Heart right ventricle (tissue), 16 donors: ENCODE measurements around the gene FHL3. TPM values are rescaled to one million over a fixed set of nuclear protein-coding genes. Genes with fewer than 3 reads are reported as not detected.

Experiments used
- ATAC-seq, 8 donors: fragments of 200-7000 bp; cut with Tn5 transposase; one replicate each; pipeline ENCODE4 v1.9.1; 2020; ENCODE audit warnings: mild to moderate bottlenecking in 8 of 8, moderate library complexity in 8 of 8, moderate number of reproducible peaks in 1 of 8
- DNase-seq, 2 donors: peaks; one replicate each; pipeline ENCODE4 v3.0.0-alpha.2; 2020
- H3K27ac ChIP-seq, 10 donors: fragments of 200-600 bp; sonication (generic) in 2 of 10; one replicate each; pipeline versions ENCODE4 v1.5.0 to v1.8.0; 2020 to 2022; ENCODE audit warnings: mild to moderate bottlenecking in 3 of 10
- H3K27me3 ChIP-seq, 7 donors: fragments of 200-600 bp; one replicate each; pipeline ENCODE4 v1.8.0; 2021 to 2022; ENCODE audit warnings: mild to moderate bottlenecking in 2 of 7
- H3K36me3 ChIP-seq, 9 donors: fragments of 200-600 bp; sonication (generic) in 1 of 9; one replicate each; pipeline versions ENCODE4 v1.5.0 to v1.8.0; 2020 to 2022; ENCODE audit warnings: mild to moderate bottlenecking in 2 of 9
- H3K4me1 ChIP-seq, 9 donors: fragments of 200-600 bp; sonication (generic) in 1 of 9; one replicate each; pipeline versions ENCODE4 v1.5.0 to v1.8.0; 2020 to 2022; ENCODE audit warnings: mild to moderate bottlenecking in 4 of 9
- H3K4me3 ChIP-seq, 10 donors: fragments of 200-600 bp; sonication (generic) in 2 of 10; one replicate each; pipeline versions ENCODE4 v1.5.0 to v1.8.0; 2020 to 2022; ENCODE audit warnings: mild to moderate bottlenecking in 7 of 10, moderate library complexity in 2 of 10
- H3K9me3 ChIP-seq, 11 donors: fragments of 200-600 bp in 10 of 11; sonication (generic) in 2 of 11; one replicate each; pipeline versions ENCODE4 v1.5.0 to v1.8.0; 2013 to 2022; ENCODE audit warnings: mild to moderate bottlenecking in 2 of 11, control low read depth in 1 of 11, moderate library complexity in 1 of 11
- CTCF ChIP-seq, 9 donors: fragments of 200-600 bp; sonication (generic) in 2 of 9; IDR thresholded peaks; one replicate each; pipeline versions ENCODE4 v1.5.0 to v1.8.0; 2021 to 2022; ENCODE audit warnings: antibody characterized with exemption in 9 of 9, mild to moderate bottlenecking in 5 of 9, moderate library complexity in 1 of 9
- WGBS, 2 donors: extraction: QIAGEN DNeasy Blood & Tissue Kit; methylation state at CpG; one replicate each; pipeline ENCODE4 v1.1.7; 2013; ENCODE audit warnings: inconsistent platforms in 1 of 2; 5-methylcytosine and 5-hydroxymethylcytosine counted together
- intact Hi-C, 10 donors: fragments of 100-400 bp; cut with DNase I; formaldehyde crosslinking; loops; one replicate each; pipeline versions ENCODE4 v1.11.1 to v1.14.2; 2022
- polyA plus RNA-seq, 2 donors: library from polyadenylated mRNA; stranded (reverse); fragments of 200-250 nt; gene quantifications; one replicate each; pipeline ENCODE4 v1.2.3, GENCODE V29; 2013
- total RNA-seq, 10 donors: library from RNA; stranded (reverse); fragmentation: NEBNext Ultra II Directional in 3 of 10; extraction: Animal tissue kit (Norgen Biotek cat#: 25700) in 3 of 10; gene quantifications; one replicate each; pipeline versions ENCODE4 v1.2.1 to v1.2.4, GENCODE V29; 2021 to 2023
- donor health status: Arrhythmogenic right ventricular cardiomyopathy.
- donor health status: ischemic (EF 13 %, LVEDD 7.1; RV severe dilation, severe dysfunction).
- donor health status: healthy with polysubstance abuse.
- donor health status: DM: no; HTN: yes; CAD: no.
- donor health status: DM: no; HTN: no; CAD: no.
- donor health status: ischemic (EF 25% LVEDD 6.9; RV normal size, moderate dysfunction).
- donor health status: ischemic (EF 25% LVEDD 5.7; RV mildly dilated, moderate dysfunction).
- donor health status: healthy.
- donor health status: DM: yes; HTN: yes; CAD: no.
- donor health status: Ischemic cardiomyopathy.
- donor health status: ischemic (EF 35%, LVEDD 5.7; RV mildly dilated, moderate dysfunction).
- donor health status: nonischemic (EF 11% LVEDD 7.7; RV severe dilation, severe dysfunction).
- donor health status: DM: yes; HTN: yes; CAD: no.
- donor health status: PGD.
- donor health status: ischemic (EF 29% LVEDD 5.4; RV normal size, mild dysfunction).
- donor health status: nonischemic (EF 23%, LVEDD 6.1; RV moderate dilation, normal function).

The FHL3 gene
- total and polyA plus RNA-seq, 12 donors = 5.8 to 23.8 (median 9.1) TPM

- WGBS, 2 donors = 91 to 98% methylated on average over 2 of the region's 2 CpGs
- peaks cover 0 to 79% (median 36%) of the 10 kb centered on the region in 9 donors for H3K36me3 ChIP-seq
- no peaks in the 10 kb centered on the region for H3K9me3 ChIP-seq
- no peak overlapping the region for H3K27ac ChIP-seq
- ATAC-seq (no peak), DNase-seq (no peak)
- intact Hi-C loops = no loop called here
- H3K4me1 ChIP-seq = no peaks in the 10 kb centered on the region
- no peaks in the 10 kb centered on the region for H3K27me3 ChIP-seq
- TF ChIP-seq CTCF (IDR thresholded peaks at IDR 0.05) = no peak
- no peak overlapping the region for H3K4me3 ChIP-seq
These were observed 46.6 kb downstream of the FHL3 start for GRCh38 chr1:37958690-37959089.

GRCh38 chr1:37955685-37956084 lies 49.6 kb downstream of the FHL3 start:
- H3K4me3 ChIP-seq = no peak overlapping the region
- no peaks in the 10 kb centered on the region for H3K4me1 ChIP-seq
- 83% methylated on average over 3 of the region's 3 CpGs for WGBS, 2 donors
- intact Hi-C loops = no loop called here
- no peak overlapping the region for H3K27ac ChIP-seq
- peaks cover 0 to 52% (median 31%) of the 10 kb centered on the region in 9 donors for H3K36me3 ChIP-seq
- ATAC-seq (no peak), DNase-seq (no peak)
- no peaks in the 10 kb centered on the region for H3K27me3 ChIP-seq
- no peaks in the 10 kb centered on the region for H3K9me3 ChIP-seq
- TF ChIP-seq CTCF (IDR thresholded peaks at IDR 0.05) = no peak

- Histone ChIP-seq H3K36me3 (peaks cover 0 to 40% (median 23%) of the 10 kb centered on the region in 9 donors), H3K9me3 (no peaks in the 10 kb centered on the region), H3K4me1 (no peaks in the 10 kb centered on the region), H3K27ac (no peak overlapping the region), H3K4me3 (no peak overlapping the region), H3K27me3 (no peaks in the 10 kb centered on the region)
- no peak for ATAC-seq
- WGBS, 2 donors = 54 to 64% methylated on average over 3 of the region's 3 CpGs
- intact Hi-C loops = no loop called here
- TF ChIP-seq CTCF (IDR thresholded peaks at IDR 0.05) = no peak
- no peak for DNase-seq
These were observed 50.9 kb downstream of the FHL3 start for GRCh38 chr1:37954316-37954971.

- DNase-seq (no peak), ATAC-seq (no peak)
- no peak for TF ChIP-seq CTCF (IDR thresholded peaks at IDR 0.05)
- no peaks in the 10 kb centered on the region for H3K27me3 ChIP-seq
- no peak overlapping the region for H3K4me3 ChIP-seq
- H3K9me3 ChIP-seq = no peaks in the 10 kb centered on the region
- 88 to 90% methylated on average over 3 of the region's 3 CpGs for WGBS, 2 donors
- intact Hi-C loops = no loop called here
- no peak overlapping the region for H3K27ac ChIP-seq
- peaks cover 0 to 23% (median 8%) of the 10 kb centered on the region in 9 donors for H3K36me3 ChIP-seq
- H3K4me1 ChIP-seq = peaks cover 0 to 5% (median 0%) of the 10 kb centered on the region in 9 donors
These were observed 52.6 kb downstream of the FHL3 start for GRCh38 chr1:37952738-37953137.
